ENCODE data around the gene SNAPIN.

SNAPIN gene

DNA sequence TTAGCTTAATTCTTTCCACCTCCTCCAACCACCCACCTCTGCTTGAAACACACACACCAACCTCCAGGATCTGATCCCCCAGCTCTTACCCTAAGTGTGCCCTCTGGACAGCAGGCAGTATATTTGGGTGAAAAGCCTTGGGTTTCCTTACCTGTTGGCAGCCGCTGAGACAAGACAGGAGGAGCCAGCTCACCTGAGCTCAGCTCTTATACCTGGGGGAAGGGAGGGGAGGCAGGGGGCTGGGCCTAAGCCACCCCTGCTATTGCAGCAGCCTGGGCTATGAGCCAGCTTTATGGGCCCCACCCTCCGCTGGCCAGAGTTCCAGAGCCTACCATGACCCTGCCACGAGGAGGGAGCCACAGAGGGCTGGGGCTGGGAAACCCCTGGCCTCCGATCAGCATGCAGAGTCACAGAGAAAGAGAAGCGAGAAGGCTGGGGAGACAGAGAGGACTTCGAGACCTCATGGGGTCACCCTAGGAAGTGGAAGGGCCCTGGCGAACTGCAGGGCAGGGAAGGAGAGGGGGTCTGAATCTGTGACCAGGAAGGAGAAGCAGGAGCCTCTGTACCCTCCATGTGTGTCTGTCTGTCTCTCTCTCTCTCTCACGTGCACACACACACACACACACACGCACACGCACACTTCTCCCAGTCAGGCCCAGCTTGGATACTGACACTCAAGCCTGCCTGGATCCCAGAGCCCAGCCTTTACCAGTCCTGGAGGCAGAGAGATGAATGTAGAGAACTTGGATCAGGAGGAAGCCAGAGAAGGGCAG lies 42.2 kb upstream of the SNAPIN start, which contains the start of gene S100A14:
TSS of gene S100A14 (minus strand) at position 182 of the 773 bp plus-strand sequence. CDS start 467 bp downstream, outside the sequence.
- no peak for TF ChIP-seq POLR2A (IDR thresholded peaks at IDR 0.05; ENCODE audit: low read depth, low read length)
- FAIRE-seq (no peak), DNase-seq (ENCODE audit: insufficient read length, low spot score) (no peak)

DNA sequence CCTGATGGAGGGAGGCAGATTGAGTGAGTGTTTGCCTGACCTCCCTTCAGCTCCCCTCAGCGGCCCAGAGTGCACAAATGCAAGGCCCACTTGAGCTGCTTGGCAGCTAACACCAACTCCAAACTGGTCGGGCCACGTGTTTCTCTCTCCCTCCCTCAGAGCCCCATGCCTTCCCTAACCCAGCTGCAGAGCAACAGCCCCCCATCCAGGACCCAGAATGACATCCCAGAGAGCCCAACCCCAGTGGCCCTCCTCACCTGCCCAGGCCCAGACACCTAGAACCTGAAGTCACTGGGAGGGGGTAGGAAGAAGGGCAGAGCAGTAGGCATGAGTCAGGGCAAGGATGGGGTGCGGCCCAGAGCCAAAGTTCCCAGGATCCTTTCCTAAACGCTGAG lies 41.6 kb upstream of the SNAPIN start:
- FAIRE-seq = no peak
- no peak for TF ChIP-seq POLR2A (IDR thresholded peaks at IDR 0.05; ENCODE audit: low read depth, low read length)
- no peak for DNase-seq (ENCODE audit: insufficient read length, low spot score)

DNA sequence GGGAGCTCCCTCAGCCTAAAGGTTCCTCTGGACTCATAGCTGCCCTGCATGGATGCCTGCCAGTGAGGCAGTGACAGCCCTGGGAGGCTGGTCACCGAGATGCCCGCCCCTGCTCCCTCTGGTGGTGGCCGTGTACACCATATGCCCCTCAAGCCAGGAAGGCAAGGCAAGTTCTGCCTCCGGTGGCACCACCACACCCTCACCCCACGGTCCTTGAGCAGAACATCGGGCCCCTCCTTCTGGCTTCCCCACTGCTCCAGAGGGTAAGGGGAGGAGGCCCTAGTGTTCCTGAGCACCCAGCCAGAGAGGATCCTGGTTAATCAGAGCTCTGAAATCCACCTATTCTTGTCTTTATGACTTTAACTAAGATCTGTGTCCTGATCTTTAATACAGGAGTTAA lies 40.8 kb upstream of the SNAPIN start:
- DNase-seq (ENCODE audit: insufficient read length, low spot score) = peak; percentile 57
- no peak for FAIRE-seq
- 0 out of 2 replicates have a peak, but pooled peaks have one; percentile 28 for TF ChIP-seq POLR2A (IDR thresholded peaks at IDR 0.05; ENCODE audit: low read depth, low read length)

DNA sequence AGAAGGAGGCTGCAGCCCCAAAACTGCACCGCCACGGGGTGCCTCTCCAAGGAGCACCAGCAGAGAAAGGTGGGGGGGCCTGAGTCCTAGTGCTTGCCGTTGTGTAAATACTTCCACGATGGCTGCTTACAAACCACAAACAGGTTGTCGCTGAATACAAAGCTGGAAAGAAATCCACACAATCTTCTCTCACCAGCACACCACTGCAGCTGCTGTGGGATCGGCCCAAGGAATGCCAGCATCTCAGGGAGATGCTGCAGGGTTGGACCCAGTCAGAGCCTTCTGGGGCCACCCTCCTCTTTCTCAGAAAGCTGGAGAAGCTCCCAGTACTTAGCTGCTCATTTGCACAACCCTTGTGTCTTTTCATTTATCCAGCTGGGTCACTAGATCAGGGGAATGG lies 39.3 kb upstream of the SNAPIN start:
- no peak for TF ChIP-seq POLR2A (IDR thresholded peaks at IDR 0.05; ENCODE audit: low read depth, low read length)
- FAIRE-seq = no peak
- no peak for DNase-seq (ENCODE audit: insufficient read length, low spot score)

DNA sequence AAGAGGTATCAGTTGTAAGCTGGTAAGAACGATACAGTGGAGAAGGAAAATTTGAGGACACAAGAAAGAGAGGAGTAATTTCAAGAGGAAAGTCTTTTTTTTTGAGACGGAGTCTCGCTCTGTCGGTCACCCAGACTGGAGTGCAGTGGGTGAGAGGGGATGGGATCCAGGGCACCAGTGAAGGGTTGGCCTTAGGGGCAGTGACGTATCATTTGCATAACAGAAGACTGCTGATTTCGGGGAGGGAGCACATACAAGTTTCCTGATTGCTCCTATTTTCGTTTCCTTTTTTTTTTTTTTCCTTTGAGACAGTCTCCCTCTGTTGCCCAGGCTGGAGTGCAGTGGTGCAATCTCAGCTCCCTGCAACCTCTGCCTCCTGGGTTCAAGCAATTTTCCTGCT lies 35.4 kb upstream of the SNAPIN start:
- DNase-seq (ENCODE audit: insufficient read length, low spot score) (no peak), FAIRE-seq (no peak)
- no peak for TF ChIP-seq POLR2A (IDR thresholded peaks at IDR 0.05; ENCODE audit: low read depth, low read length)

DNA sequence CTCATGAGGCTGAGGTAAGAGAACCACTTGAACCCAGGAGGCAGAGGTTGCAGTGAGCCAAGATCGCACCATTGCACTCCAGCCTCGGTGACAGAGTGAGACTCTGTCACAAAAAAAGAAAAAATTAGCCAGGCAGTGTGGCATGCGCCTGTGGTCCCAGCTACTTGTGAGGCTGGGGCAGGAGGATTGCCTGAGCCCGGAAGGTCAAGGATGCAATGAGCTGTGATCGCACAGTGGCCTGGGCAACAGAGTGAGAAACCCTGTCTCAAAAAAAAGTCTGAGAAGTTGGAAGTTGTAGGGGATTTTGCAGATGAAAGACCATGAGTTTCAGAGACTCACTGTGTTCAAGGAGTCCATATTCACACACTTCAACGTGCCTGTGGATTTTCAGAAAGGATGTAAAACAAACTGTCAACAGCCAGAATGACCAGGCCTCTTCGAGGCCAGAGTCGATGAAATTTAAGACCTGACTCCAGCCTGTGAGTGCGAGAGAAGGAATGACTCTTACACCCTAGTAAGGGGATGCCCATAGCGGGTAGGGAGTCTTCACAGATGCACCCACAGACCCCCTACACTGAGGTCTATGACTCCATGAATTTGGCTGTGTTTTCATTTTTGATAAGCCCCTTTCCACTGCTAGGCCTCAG lies 33.4 kb upstream of the SNAPIN start:
- FAIRE-seq = no peak
- no peak for TF ChIP-seq POLR2A (IDR thresholded peaks at IDR 0.05; ENCODE audit: low read depth, low read length)

DNA sequence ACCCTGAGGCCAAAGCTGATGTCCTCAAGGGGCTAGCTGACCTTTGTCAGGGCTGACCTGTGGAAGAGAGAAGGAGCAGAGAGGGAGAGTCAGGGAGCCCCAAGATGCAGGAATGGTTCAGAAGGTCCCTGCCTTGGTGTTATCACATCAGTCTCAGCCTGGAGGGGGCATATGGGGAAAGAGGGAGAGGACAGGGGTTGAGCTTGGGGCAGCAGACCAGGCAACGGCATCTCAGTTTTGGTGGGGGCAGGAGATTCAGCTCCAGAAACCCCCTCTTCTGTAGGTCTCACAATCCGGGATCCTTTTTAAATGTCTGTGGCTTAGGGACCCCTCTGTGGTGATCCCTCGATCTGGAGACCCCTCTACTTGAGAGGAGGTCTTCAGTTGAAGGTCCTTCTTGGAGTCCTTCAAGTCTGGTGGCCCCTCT lies 32.0 kb upstream of the SNAPIN start:
- FAIRE-seq = no peak
- no peak for TF ChIP-seq POLR2A (IDR thresholded peaks at IDR 0.05; ENCODE audit: low read depth, low read length)
- no peak for DNase-seq (ENCODE audit: insufficient read length, low spot score)

More for the DNA sequence above, 33.4 kb upstream of the SNAPIN start:
- DNase-seq (ENCODE audit: insufficient read length, low spot score) = no peak

DNA sequence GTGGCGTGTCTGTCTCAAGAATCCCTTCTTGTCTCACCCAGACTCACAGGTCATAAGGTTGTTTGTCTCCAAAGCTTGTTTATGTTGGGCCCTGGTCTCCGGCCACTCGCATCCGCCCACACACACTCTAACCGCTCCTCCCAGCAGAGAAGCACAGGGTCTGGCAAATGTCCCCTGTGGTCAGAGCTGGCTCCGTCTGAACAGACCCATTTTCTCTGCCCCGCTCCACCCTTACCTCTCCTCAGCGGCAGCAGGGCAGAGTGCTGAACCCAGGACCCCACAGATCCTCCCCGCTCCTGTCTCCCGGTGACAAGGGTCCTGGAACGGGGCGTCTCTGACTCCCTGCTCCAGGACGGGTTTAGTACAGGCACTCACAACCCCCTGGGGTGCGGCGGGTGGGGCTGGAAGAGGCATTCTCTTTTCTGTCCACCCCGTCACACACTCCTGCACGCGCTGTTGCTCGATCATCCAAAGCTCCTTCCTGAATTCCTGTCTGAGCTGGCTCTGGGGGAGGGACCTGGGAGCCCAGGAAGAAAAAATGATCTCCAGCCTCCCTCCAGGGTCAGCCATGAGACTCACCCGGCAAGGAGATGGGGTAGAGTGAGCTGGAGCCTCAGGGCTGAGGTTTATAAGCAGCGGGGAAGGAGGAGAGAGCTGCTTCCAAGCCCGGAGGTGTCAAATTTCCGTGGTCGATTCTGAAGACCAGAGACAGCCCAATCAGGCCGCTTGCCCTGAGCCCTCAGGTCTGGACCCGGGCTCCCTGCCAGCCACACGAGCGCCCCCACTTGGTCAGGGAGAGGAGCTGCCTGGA lies 31.4 kb upstream of the SNAPIN start, which contains the start of gene S100A13:
TSS of gene S100A13 (minus strand) at position 602 of the 811 bp plus-strand sequence. CDS start 1,033 bp downstream, outside the sequence.
- peak; percentile 89 for DNase-seq (ENCODE audit: insufficient read length, low spot score)
- TF ChIP-seq POLR2A (IDR thresholded peaks at IDR 0.05; ENCODE audit: low read depth, low read length) = peak; percentile 80
- FAIRE-seq = no peak

DNA sequence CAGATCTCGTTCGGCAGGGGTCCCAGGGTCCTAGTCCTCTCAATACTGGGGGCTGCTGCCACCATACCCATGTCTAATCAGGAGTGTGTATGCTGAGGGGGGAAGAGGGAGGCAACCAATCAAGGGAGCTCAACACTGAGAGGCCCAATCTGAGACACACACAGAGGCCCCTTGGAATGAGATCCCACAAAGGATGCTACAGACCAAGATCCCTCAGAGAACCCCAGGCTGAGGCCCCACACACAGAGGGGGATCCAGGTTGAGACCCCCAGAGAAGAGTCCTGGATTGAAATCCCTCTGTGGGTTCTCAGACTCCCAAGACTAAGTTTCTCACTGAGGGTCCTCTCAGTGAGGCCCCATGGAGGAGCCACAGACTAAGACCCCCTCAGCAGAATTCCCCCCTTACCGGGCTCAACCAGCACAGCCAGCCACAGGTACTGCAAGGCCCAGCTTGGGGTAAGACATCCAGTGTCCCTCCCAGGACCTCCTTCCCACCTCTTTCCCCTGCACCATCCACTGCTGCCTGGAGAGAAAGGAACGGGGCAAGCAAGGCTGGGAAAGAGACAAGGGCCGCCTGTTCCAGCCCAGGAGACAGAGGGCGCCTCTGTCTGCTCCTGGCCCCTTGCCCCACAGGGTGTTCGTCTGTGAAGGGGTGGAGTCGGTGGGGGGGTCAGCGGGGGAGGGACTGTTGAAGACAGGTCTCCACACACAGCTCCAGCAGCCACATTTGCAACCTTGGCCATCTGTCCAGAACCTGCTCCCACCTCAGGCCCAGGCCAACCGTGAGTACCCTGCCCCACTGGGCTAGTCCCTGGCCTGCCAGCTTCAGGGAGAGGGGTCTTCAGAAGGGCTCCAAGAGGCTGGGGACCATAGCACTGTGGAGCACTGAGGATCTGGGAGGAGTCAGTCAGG lies 30.5 kb upstream of the SNAPIN start, which contains the start of gene S100A1:
TSS of gene S100A1 (plus strand) at position 720 of the 912 bp plus-strand sequence. CDS start 2,088 bp downstream, outside the sequence.
- no peak for DNase-seq (ENCODE audit: insufficient read length, low spot score)
- no peak for FAIRE-seq
- no peak for TF ChIP-seq POLR2A (IDR thresholded peaks at IDR 0.05; ENCODE audit: low read depth, low read length)

DNA sequence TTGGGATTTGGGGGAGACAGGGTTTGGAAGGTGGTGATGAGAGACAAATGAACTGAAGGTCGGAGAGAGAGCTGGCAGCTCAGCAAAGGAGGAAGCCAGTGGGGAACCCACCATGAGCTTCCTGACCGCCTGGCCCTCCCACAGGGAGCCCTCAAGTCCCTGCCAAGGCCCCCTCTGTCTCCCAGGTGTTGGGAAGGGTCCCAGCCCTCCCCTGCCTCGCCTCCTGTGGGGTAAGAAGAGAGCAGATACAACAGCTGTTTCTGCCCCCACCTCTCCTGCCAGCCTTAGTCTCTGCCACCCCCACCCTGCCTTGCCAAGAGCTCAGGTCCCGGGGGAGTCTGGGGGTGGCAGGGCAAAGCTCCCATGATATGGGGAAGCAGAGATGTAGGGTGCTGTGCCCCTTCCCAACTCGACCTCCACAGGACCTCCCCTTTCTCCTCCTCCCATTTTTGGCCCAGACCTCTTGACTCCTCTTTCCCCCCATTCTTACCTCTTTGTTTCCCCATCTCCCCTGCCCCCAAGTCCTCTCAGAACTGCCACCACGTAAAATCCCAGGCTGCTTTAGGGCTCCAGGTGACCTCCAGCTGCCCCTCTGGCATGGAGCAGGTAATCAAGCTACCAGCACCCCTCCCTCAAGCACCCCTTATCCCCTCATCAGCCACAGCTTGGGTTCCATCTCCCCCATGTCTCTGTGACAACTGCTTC lies 29.7 kb upstream of the SNAPIN start:
- no peak for TF ChIP-seq POLR2A (IDR thresholded peaks at IDR 0.05; ENCODE audit: low read depth, low read length)

DNA sequence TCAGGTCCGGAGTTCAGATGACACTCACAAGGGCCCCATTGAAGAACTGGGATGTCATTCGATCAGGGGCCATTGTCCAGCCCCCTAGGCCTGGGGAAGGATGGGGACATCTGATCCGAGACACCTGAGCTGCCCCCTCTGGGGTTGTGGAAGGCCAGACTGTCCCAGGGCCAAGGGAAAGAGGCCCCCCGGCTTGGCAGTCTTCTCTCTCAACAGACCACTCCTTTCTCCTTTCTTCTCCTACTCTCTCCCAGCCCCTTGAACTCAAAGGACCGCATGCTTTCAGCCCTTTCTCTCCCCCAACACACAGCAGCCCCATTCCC lies 29.2 kb upstream of the SNAPIN start:
- TF ChIP-seq POLR2A (IDR thresholded peaks at IDR 0.05; ENCODE audit: low read depth, low read length) = no peak
- FAIRE-seq = no peak
- no peak for DNase-seq (ENCODE audit: insufficient read length, low spot score)

More for the DNA sequence above, 29.7 kb upstream of the SNAPIN start:
- no peak for DNase-seq (ENCODE audit: insufficient read length, low spot score)
- FAIRE-seq = no peak

DNA sequence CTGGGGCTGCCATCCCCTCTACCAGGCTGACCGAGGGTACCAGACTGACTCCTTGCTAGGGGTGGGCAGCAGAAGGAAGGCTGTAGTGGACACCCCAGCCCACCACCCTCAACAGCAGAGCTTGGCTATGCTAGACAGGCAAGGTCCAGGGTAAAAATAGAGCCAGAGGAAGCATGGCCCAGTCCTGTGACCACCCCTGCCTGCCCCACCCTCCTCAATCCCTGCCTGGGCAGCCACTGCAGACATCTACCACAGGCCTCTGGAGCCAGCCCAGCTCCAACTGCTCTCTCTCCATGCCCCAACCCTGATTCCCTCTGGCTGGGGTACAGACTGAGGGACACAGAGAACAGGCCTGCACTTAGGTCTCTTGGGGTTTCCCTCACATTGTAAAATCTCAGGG lies 28.5 kb upstream of the SNAPIN start:
- DNase-seq (ENCODE audit: insufficient read length, low spot score) (no peak), FAIRE-seq (no peak)
- TF ChIP-seq POLR2A (IDR thresholded peaks at IDR 0.05; ENCODE audit: low read depth, low read length) = no peak
